Keratinocyte (primary cell): Measurements from ENCODE around the gene CEACAM18. TPM values are rescaled to one million over a fixed set of nuclear protein-coding genes. Genes with fewer than 3 reads are reported as not detected.

Experiments
- DNase-seq: peaks from one replicate; pipeline ENCODE4 v3.0.0-alpha.2; 2011; ENCODE audit warnings: low read depth, missing footprints, low spot score
- FAIRE-seq: peaks from 2 replicates; lab custom pipeline; 2011; peaks lifted over from hg19 to GRCh38; lab: Jason Lieb, UNC
- H2AFZ ChIP-seq: 2 replicates; pipeline ENCODE4 v1.6.0; 2012; ENCODE audit warnings: low read length, control low read depth, inconsistent platforms; ENCODE audit not compliant: control insufficient read depth
- H3K27ac ChIP-seq: 2 replicates; pipeline ENCODE4 v1.5.1; 2011; ENCODE audit warnings: low read length; ENCODE audit not compliant: control insufficient read depth, insufficient read depth
- H3K27me3 ChIP-seq: 3 replicates; pipeline ENCODE4 v1.6.0; 2011; ENCODE audit warnings: low read length; ENCODE audit not compliant: control insufficient read depth, insufficient read depth; ENCODE audit errors: extremely low read depth
- H3K36me3 ChIP-seq, 2 experiments: 2 replicates in 1 of 2; 3 replicates in 1 of 2; pipeline ENCODE4 v1.5.1; 2011; ENCODE audit warnings: low read length in 2 of 2, mild to moderate bottlenecking in 1 of 2; ENCODE audit not compliant: control insufficient read depth in 2 of 2, insufficient read depth in 2 of 2; ENCODE audit errors: extremely low read depth in 1 of 2
- H3K4me1 ChIP-seq: 3 replicates; pipeline ENCODE4 v1.5.1; 2011; ENCODE audit warnings: low read length; ENCODE audit not compliant: control insufficient read depth, insufficient read depth; ENCODE audit errors: extremely low read depth
- H3K4me2 ChIP-seq: 3 replicates; pipeline ENCODE4 v1.6.0; 2011; ENCODE audit warnings: low read depth, low read length; ENCODE audit not compliant: control insufficient read depth, insufficient read depth; ENCODE audit errors: extremely low read depth
- H3K4me3 ChIP-seq, 3 experiments: fragments of 200-600 bp in 1 of 3; sonication (generic) in 1 of 3; 2 replicates in 2 of 3; 3 replicates in 1 of 3; pipeline ENCODE4 v1.5.1; 2011 to 2016; ENCODE audit warnings: low read length in 3 of 3, mild to moderate bottlenecking in 3 of 3, control low read depth in 2 of 3, inconsistent platforms in 1 of 3, low read depth in 1 of 3, mixed read lengths in 1 of 3, mixed run types in 1 of 3, moderate library complexity in 1 of 3; ENCODE audit not compliant: control insufficient read depth in 2 of 3, insufficient read depth in 2 of 3; ENCODE audit errors: extremely low read depth in 1 of 3
- H3K79me2 ChIP-seq: 2 replicates; pipeline ENCODE4 v1.6.0; 2012; ENCODE audit warnings: low read length; ENCODE audit not compliant: control insufficient read depth, insufficient read depth
- H3K9ac ChIP-seq: 3 replicates; pipeline ENCODE4 v1.6.0; 2011; ENCODE audit warnings: low read length; ENCODE audit not compliant: control insufficient read depth, insufficient read depth; ENCODE audit errors: extremely low read depth
- H3K9me1 ChIP-seq: 3 replicates; pipeline ENCODE4 v1.6.0; 2011; ENCODE audit warnings: low read length; ENCODE audit not compliant: control insufficient read depth, insufficient read depth; ENCODE audit errors: extremely low read depth
- H3K9me3 ChIP-seq: 2 replicates; pipeline ENCODE4 v1.5.1; 2012; ENCODE audit warnings: low read depth, low read length; ENCODE audit not compliant: control insufficient read depth
- H4K20me1 ChIP-seq: 3 replicates; pipeline ENCODE4 v1.6.0; 2011; ENCODE audit warnings: low read length; ENCODE audit not compliant: control insufficient read depth, insufficient read depth; ENCODE audit errors: extremely low read depth
- CTCF ChIP-seq, 3 experiments: IDR thresholded peaks in 1 of 3; conservative IDR thresholded peaks in 1 of 3; optimal IDR thresholded peaks in 1 of 3; 2 replicates in 2 of 3; 3 replicates in 1 of 3; pipeline versions ENCODE3 to v1.5.1; 2011; ENCODE audit warnings: low read length in 3 of 3, mild to moderate bottlenecking in 3 of 3, moderate library complexity in 2 of 3, control low read depth in 1 of 3, inconsistent platforms in 1 of 3; ENCODE audit not compliant: insufficient read depth in 2 of 3; ENCODE audit errors: extremely low read depth in 1 of 3
- EZH2 ChIP-seq: IDR thresholded peaks from one replicate; pipeline ENCODE4 v1.6.1; 2012; ENCODE audit warnings: inconsistent platforms, mild to moderate bottlenecking, low read length, moderate library complexity
- dilution Hi-C: fragments of 300-500 bp; cut with MboI; formaldehyde crosslinking; loops from one replicate; pipeline ENCODE4 v1.7.0; 2020; ENCODE audit warnings: low sequenced_read_pairs; ENCODE audit not compliant: extremely low pct_ligation_motif_present
- polyA plus RNA-seq, 5 experiments: library from polyadenylated mRNA; depleted of rRNA in 3 of 5; stranded (reverse) in 3 of 5; stranded (forward) in 1 of 5; unstranded in 1 of 5; fragments of >200 nt; gene quantifications; 1 replicate in 1 of 5; 2 replicates in 3 of 5; 3 replicates in 1 of 5; pipeline versions ENCODE4 v1.2.1 to v1.2.3, GENCODE V29; 2011 to 2012; ENCODE audit warnings: missing spikeins in 2 of 5, low read depth in 1 of 5, low replicate concordance in 1 of 5

CEACAM18 gene
- polyA plus RNA-seq, 1 donor (not counting 4 experiments of a cell fraction or from before 2014, with no cell fraction given), result not detected

- TF ChIP-seq CTCF (optimal IDR thresholded peaks at IDR 0.05 in 1 of 3, IDR thresholded peaks at IDR 0.05 in 1 of 3, conservative IDR thresholded peaks at IDR 0.05 in 1 of 3; ENCODE audit: extremely low read depth in 1 of 3, insufficient read depth in 2 of 3, low read length in 3 of 3) (no peak), EZH2 (no peak)
- no peaks in the 10 kb centered on the region for H3K79me2 ChIP-seq
- H3K4me1 ChIP-seq, result no peaks in the 10 kb centered on the region
- no peaks in the 10 kb centered on the region for H4K20me1 ChIP-seq
- no peak overlapping the region for H3K4me2 ChIP-seq
- FAIRE-seq (no peak), DNase-seq (no peak)
- no peak overlapping the region for H3K9ac ChIP-seq
- H3K36me3 ChIP-seq, result no peaks in the 10 kb centered on the region
- H3K4me3 ChIP-seq, result no peak overlapping the region
- H3K9me3 ChIP-seq, result peaks cover 1% of the 10 kb centered on the region
- no peak overlapping the region for H2AFZ ChIP-seq
- dilution Hi-C loops, result no loop called here
- no peaks in the 10 kb centered on the region for H3K27me3 ChIP-seq
- H3K27ac ChIP-seq, result no peak overlapping the region
- H3K9me1 ChIP-seq, result no peaks in the 10 kb centered on the region
These were observed 25.0 kb downstream of the CEACAM18 start for GRCh38 chr19:51503286-51503817.

- H3K27ac ChIP-seq, result no peak overlapping the region
- no peak for FAIRE-seq
- no peak overlapping the region for H3K4me2 ChIP-seq
- TF ChIP-seq EZH2 (no peak), CTCF (optimal IDR thresholded peaks at IDR 0.05 in 1 of 3, IDR thresholded peaks at IDR 0.05 in 1 of 3, conservative IDR thresholded peaks at IDR 0.05 in 1 of 3; ENCODE audit: extremely low read depth in 1 of 3, insufficient read depth in 2 of 3, low read length in 3 of 3) (no peak)
- no peaks in the 10 kb centered on the region for H3K4me1 ChIP-seq
- H2AFZ ChIP-seq, result no peak overlapping the region
- dilution Hi-C loops, result no loop called here
- DNase-seq, result no peak
- no peaks in the 10 kb centered on the region for H3K27me3 ChIP-seq
- no peaks in the 10 kb centered on the region for H3K36me3 ChIP-seq
- no peak overlapping the region for H3K4me3 ChIP-seq
- peaks cover 1% of the 10 kb centered on the region for H3K9me3 ChIP-seq
- no peaks in the 10 kb centered on the region for H3K9me1 ChIP-seq
- H3K79me2 ChIP-seq, result no peaks in the 10 kb centered on the region
- H3K9ac ChIP-seq, result no peak overlapping the region
- no peaks in the 10 kb centered on the region for H4K20me1 ChIP-seq
These were observed 25.6 kb downstream of the CEACAM18 start for GRCh38 chr19:51503896-51504295.
